NB4 (cell line): ENCODE measurements around the gene PCLO.

Source experiments
- DNase-seq: peaks from one replicate; pipeline ENCODE4 v3.0.0; 2010; ENCODE audit warnings: low read depth
- H3K4me3 ChIP-seq: one replicate; pipeline ENCODE4 v1.5.1; 2011; ENCODE audit warnings: mild to moderate bottlenecking, low read depth, low read length, moderate library complexity
- CTCF ChIP-seq: IDR thresholded peaks from one replicate; pipeline ENCODE4 v1.5.1; 2012; ENCODE audit warnings: low read depth, low read length
- MAX ChIP-seq: IDR thresholded peaks from 2 replicates; pipeline ENCODE4 v1.6.1; 2011; ENCODE audit warnings: low read depth, low read length
- MYC ChIP-seq: IDR thresholded peaks from 2 replicates; pipeline ENCODE4 v1.6.1; 2011; ENCODE audit warnings: low read depth, low read length
- POLR2A ChIP-seq: IDR thresholded peaks from 2 replicates; pipeline ENCODE4 v1.6.1; 2011; ENCODE audit warnings: mild to moderate bottlenecking; ENCODE audit not compliant: insufficient read length; ENCODE audit errors: extremely low read depth

Gene PCLO

GRCh38 chr7:83190659-83191389 lies 28.1 kb upstream of the PCLO start:
- H3K4me3 ChIP-seq, result no peak overlapping the region
- TF ChIP-seq MYC (no peak), CTCF (no peak), MAX (no peak), POLR2A (no peak)
- no peak for DNase-seq

GRCh38 chr7:83178796-83179195 lies 16.1 kb upstream of the PCLO start:
- H3K4me3 ChIP-seq, result no peak overlapping the region
- TF ChIP-seq MYC (no peak), POLR2A (no peak), MAX (no peak), CTCF (no peak)
- DNase-seq, result no peak

GRCh38 chr7:83178066-83178465 lies 15.4 kb upstream of the PCLO start:
- no peak for TF ChIP-seq CTCF
- no peak for TF ChIP-seq MYC
- TF ChIP-seq MAX, result no peak
- TF ChIP-seq POLR2A, result no peak
- DNase-seq, result no peak
- no peak overlapping the region for H3K4me3 ChIP-seq

GRCh38 chr7:83173664-83174063 lies 11.0 kb upstream of the PCLO start:
- DNase-seq, result no peak

GRCh38 chr7:83166781-83167180 lies 4.1 kb upstream of the PCLO start:
- TF ChIP-seq POLR2A (no peak), MYC (no peak), CTCF (no peak), MAX (no peak)
- no peak overlapping the region for H3K4me3 ChIP-seq
- DNase-seq, result no peak

More at GRCh38 chr7:83173664-83174063, 11.0 kb upstream of the PCLO start:
- no peak overlapping the region for H3K4me3 ChIP-seq
- TF ChIP-seq MAX (no peak), POLR2A (no peak), MYC (no peak), CTCF (no peak)
